ENCODE measurements around the gene BBS12.

The BBS12 gene

DNA sequence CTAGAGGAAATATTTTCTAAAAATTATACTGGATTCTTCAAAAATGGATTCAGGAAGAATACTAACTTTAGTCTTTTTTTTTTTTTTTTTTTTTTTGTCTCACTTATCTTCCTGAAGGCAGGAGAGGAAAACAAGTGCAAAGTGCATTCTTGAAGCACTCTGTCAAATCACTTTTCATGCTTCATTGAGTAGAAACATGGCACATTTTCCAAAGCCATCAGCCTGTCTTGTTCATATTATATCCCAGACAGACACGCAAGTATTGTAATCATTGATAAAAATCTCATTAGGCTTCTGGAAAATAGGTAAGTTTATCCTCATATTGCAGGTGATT is 1.2 kb downstream of the BBS12 start:
- DNase-seq (ENCODE audit: low read depth), result no peak
- TF ChIP-seq, protein P1, sequence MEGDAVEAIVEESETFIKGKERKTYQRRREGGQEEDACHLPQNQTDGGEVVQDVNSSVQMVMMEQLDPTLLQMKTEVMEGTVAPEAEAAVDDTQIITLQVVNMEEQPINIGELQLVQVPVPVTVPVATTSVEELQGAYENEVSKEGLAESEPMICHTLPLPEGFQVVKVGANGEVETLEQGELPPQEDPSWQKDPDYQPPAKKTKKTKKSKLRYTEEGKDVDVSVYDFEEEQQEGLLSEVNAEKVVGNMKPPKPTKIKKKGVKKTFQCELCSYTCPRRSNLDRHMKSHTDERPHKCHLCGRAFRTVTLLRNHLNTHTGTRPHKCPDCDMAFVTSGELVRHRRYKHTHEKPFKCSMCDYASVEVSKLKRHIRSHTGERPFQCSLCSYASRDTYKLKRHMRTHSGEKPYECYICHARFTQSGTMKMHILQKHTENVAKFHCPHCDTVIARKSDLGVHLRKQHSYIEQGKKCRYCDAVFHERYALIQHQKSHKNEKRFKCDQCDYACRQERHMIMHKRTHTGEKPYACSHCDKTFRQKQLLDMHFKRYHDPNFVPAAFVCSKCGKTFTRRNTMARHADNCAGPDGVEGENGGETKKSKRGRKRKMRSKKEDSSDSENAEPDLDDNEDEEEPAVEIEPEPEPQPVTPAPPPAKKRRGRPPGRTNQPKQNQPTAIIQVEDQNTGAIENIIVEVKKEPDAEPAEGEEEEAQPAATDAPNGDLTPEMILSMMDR (conservative IDR thresholded peaks at IDR 0.05; ENCODE audit: low read length), result no peak
- peak overlapping the region; percentile 83 for H3K4me3 ChIP-seq (ENCODE audit: low read length)

DNA sequence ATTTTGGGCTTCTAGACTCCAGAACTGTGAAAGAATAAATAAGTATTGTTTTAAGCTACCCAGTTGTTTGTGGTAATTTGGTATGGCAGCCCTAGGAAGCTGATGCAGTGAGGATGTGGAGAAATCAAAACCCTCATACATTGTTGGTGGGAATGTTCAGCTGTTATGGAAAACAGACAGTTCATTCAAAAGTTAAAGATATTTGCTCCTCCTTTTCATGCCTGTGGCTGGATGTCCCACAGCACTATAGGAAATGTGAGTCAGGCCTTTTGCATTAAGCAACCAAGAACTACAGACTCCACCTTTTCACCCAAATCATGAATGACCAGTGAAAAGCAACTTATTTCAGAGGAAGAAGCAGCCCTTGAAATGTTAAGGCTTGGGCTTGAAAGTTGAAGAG is 6.7 kb downstream of the BBS12 start:
- DNase-seq (ENCODE audit: low read depth), result peak; percentile 94
- TF ChIP-seq, protein P1 (conservative IDR thresholded peaks at IDR 0.05; ENCODE audit: low read length), result no peak
- no peak overlapping the region for H3K4me3 ChIP-seq (ENCODE audit: low read length)

DNA sequence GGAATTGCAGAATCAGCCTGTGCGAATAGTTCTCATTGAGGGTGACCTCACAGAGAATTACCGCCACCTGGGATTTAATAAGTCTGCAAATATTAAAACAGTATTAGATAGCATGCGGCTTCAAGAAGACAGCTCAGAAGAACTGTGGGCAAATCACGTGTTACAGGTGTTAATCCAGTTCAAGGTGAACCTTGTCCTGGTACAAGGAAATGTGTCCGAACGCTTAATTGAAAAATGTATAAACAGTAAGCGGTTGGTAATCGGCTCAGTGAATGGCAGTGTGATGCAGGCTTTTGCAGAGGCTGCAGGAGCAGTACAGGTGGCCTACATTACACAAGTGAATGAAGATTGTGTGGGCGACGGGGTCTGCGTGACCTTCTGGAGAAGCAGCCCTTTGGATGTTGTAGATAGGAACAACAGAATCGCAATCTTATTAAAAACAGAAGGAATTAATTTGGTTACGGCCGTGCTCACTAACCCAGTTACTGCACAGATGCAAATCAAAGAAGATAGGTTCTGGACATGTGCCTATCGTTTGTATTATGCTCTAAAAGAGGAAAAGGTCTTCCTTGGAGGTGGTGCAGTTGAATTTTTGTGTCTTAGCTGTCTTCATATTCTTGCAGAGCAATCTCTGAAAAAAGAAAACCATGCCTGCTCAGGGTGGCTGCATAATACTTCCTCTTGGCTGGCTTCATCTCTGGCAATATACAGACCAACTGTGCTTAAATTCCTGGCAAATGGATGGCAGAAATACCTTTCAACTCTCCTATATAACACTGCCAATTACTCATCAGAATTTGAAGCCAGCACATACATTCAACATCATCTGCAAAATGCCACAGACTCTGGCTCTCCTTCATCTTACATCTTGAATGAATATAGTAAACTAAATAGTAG is 10.7 kb downstream of the BBS12 start:
- H3K4me3 ChIP-seq (ENCODE audit: low read length), result no peak overlapping the region
- DNase-seq (ENCODE audit: low read depth), result no peak
- TF ChIP-seq, protein P1 (conservative IDR thresholded peaks at IDR 0.05; ENCODE audit: low read length), result no peak

DNA sequence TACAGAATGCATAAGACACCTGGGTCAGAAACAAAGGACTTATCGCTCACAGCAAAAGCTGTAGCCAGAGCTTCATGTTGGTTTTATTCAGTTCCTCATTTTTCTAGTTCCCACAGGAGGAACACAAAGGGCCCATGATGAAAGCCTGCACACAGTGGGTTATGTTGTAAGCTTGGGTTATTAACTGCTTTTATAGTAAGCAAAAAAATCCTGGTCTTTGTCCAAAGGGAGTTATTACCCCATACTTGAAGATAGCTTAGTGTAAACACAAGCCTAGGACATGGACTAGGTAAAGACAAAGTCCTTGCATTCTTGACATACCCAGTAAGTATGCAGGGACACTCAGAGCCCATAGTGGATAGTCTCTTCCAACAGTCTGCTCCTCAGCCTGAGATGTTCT is 11.7 kb downstream of the BBS12 start:
- H3K4me3 ChIP-seq (ENCODE audit: low read length), result no peak overlapping the region
- TF ChIP-seq, protein P1 (conservative IDR thresholded peaks at IDR 0.05; ENCODE audit: low read length), result no peak
- peak; percentile 95 for DNase-seq (ENCODE audit: low read depth)

DNA sequence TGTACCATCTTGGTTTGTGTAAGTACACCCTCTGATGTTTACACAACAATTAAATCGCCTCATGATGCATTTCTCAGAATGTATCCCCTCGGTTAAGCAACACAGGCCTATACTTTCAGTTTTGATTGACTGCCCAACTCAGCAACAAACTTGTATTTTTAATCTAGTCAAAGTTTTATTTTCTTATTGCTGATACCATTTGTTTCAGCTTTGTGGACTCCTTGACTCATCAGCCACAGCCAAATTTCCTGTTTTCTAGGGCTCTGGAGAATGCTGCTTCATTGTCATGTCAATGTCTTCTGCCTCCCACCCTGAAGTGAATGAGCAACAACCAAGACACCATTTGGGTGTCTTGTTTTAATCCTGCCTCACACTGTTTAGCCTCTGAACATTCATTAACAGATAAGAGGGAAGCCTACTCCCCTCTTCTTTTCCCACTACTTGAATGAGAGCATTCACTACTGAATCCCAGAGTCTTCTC is 14.0 kb downstream of the BBS12 start:
- DNase-seq (ENCODE audit: low read depth), result no peak
- TF ChIP-seq, protein P1 (conservative IDR thresholded peaks at IDR 0.05; ENCODE audit: low read length), result no peak

DNA sequence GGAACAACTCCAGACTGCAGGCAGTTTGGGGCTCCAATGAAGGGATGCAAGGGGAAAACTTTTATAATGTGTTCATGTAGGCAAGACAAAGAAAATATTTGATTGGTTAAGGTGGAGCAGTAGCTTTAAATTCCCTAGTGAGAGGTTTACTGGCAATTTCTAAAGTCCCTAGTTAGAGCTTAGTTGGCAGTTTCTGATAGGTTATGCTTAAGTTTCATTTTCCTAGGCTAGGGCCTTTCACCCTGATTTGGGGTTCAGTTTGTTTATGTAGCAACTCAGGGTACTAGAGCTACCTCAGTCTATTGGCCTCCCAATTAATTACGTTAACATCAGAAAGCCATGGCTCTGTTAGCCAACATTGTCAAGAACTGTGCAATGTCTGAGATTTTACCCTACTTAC is 14.6 kb downstream of the BBS12 start:
- H3K4me3 ChIP-seq (ENCODE audit: low read length), result no peak overlapping the region
- TF ChIP-seq, protein P1 (conservative IDR thresholded peaks at IDR 0.05; ENCODE audit: low read length), result no peak
- no peak for DNase-seq (ENCODE audit: low read depth)

More for the DNA sequence above, 14.0 kb downstream of the BBS12 start:
- no peak overlapping the region for H3K4me3 ChIP-seq (ENCODE audit: low read length)

DNA sequence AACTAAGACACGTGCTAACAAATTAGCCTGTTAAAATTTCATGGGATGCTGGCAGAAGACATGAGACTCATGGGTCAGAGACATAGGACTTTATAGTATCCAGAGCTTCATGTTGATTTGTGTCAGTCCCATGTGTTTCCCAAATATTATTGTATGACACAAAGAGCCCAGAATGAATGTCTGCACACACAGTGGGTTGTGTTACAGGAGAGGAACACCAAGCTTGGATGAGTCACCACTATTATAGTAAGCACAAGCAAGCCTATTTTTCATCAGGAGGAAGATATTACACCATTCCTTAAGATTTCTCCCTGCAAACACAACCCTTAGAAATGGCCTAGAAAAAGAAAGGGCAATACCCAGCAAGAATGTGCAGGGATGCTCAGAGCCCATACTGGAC is 15.4 kb downstream of the BBS12 start:
- peak; percentile 81 for DNase-seq (ENCODE audit: low read depth)
- TF ChIP-seq, protein P1 (conservative IDR thresholded peaks at IDR 0.05; ENCODE audit: low read length), result no peak

More for the DNA sequence above, 15.4 kb downstream of the BBS12 start:
- H3K4me3 ChIP-seq (ENCODE audit: low read length), result no peak overlapping the region

All from AG10803 (cell line).